ENCODE measurements around the gene SNED1.

GRCh38 chr2:241001413-241002274 is 3.2 kb downstream of the SNED1 start:
- TF ChIP-seq POLR2AphosphoS5 (IDR thresholded peaks at IDR 0.05) (no peak), TAF1 (IDR thresholded peaks at IDR 0.05; ENCODE audit: low read depth) (no peak), RAD21 (conservative IDR thresholded peaks at IDR 0.05) (no peak), MXI1 (conservative IDR thresholded peaks at IDR 0.05; ENCODE audit: poor library complexity, severe bottlenecking) (no peak)
- TF ChIP-seq, protein P1, sequence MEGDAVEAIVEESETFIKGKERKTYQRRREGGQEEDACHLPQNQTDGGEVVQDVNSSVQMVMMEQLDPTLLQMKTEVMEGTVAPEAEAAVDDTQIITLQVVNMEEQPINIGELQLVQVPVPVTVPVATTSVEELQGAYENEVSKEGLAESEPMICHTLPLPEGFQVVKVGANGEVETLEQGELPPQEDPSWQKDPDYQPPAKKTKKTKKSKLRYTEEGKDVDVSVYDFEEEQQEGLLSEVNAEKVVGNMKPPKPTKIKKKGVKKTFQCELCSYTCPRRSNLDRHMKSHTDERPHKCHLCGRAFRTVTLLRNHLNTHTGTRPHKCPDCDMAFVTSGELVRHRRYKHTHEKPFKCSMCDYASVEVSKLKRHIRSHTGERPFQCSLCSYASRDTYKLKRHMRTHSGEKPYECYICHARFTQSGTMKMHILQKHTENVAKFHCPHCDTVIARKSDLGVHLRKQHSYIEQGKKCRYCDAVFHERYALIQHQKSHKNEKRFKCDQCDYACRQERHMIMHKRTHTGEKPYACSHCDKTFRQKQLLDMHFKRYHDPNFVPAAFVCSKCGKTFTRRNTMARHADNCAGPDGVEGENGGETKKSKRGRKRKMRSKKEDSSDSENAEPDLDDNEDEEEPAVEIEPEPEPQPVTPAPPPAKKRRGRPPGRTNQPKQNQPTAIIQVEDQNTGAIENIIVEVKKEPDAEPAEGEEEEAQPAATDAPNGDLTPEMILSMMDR (IDR thresholded peaks at IDR 0.05; ENCODE audit: poor library complexity, severe bottlenecking), result no peak

Data from neural cell (in vitro differentiated cells).